HepG2 (cell line): ENCODE measurements around the gene CC2D1A. TPM values are rescaled to one million over a fixed set of nuclear protein-coding genes. Genes with fewer than 3 reads are reported as not detected.

Experiments
- ATAC-seq: fragments of 200-7000 bp; cut with Tn5 transposase; 3 replicates; pipeline ENCODE4 v1.9.1; 2020; ENCODE audit warnings: mild to moderate bottlenecking, moderate library complexity
- BruUV-seq: library from RNA; stranded (reverse); fragments of 400-500 nt; replicated peaks from 2 replicates; lab custom pipeline; 2021; lab: Mats Ljungman, UMichigan
- CTCF ChIA-PET: fragments of 300-600 bp; formaldehyde crosslinking; extraction: SDS; loops from one replicate; lab custom pipeline; 2021; ENCODE audit warnings: low total read pairs, inconsistent platforms, low intra/inter-chr PET ratio; lab: Yijun Ruan, JAX
- POLR2A ChIA-PET: fragments of 350-600 bp; sonication (Branson Sonifier 250); formaldehyde crosslinking; loops from one replicate; lab custom pipeline; 2020; ENCODE audit warnings: antibody characterized with exemption, inconsistent platforms; lab: Yijun Ruan, JAX
- DNase-seq: peaks from one replicate; pipeline ENCODE4 v3.0.0-alpha.2; 2015; ENCODE audit warnings: low spot score
- FAIRE-seq: peaks from 3 replicates; lab custom pipeline; 2011; peaks lifted over from hg19 to GRCh38; lab: Jason Lieb, UNC
- H2AFZ ChIP-seq: one replicate; pipeline ENCODE4 v1.6.1; 2011; ENCODE audit warnings: low read length, inconsistent platforms
- H3K27ac ChIP-seq: fragments of 300-600 bp; 3 replicates; pipeline ENCODE4 v1.8.0; 2011; ENCODE audit warnings: mixed run types, mild to moderate bottlenecking, mixed read lengths, low read length, inconsistent platforms; ENCODE audit not compliant: insufficient read depth; ENCODE audit errors: extremely low read length
- H3K27me3 ChIP-seq, 2 experiments: fragments of 200-600 bp in 1 of 2; 2 replicates in 1 of 2; 3 replicates in 1 of 2; pipeline versions ENCODE4 v1.6.0 to v1.8.0; 2011; ENCODE audit warnings: low read length in 2 of 2, mild to moderate bottlenecking in 2 of 2, moderate library complexity in 2 of 2, inconsistent platforms in 1 of 2; ENCODE audit not compliant: insufficient read depth in 2 of 2, control insufficient read depth in 1 of 2
- H3K36me3 ChIP-seq, 2 experiments: fragments of 200-600 bp in 1 of 2; replicated peaks in 1 of 2; 2 replicates in 1 of 2; 3 replicates in 1 of 2; pipeline versions ENCODE4 v1.5.1 to v1.8.0; 2011; ENCODE audit warnings: low read length in 2 of 2, inconsistent platforms in 1 of 2; ENCODE audit not compliant: insufficient read depth in 2 of 2, control insufficient read depth in 1 of 2
- H3K4me1 ChIP-seq: 2 replicates; pipeline ENCODE4 v1.5.1; 2012; ENCODE audit warnings: low read length, inconsistent platforms; ENCODE audit not compliant: insufficient read depth
- H3K4me2 ChIP-seq: 2 replicates; pipeline ENCODE4 v1.6.0; 2011; ENCODE audit warnings: low read depth, low read length, inconsistent platforms
- H3K4me3 ChIP-seq, 3 experiments: fragments of 200-600 bp in 1 of 3; sonication (generic), shearing (Covaris generic) in 1 of 3; replicated peaks in 1 of 3; 2 replicates each; pipeline ENCODE4 v1.5.1; 2011 to 2016; ENCODE audit warnings: low read length in 3 of 3, inconsistent platforms in 2 of 3, low read depth in 2 of 3, mild to moderate bottlenecking in 2 of 3, control low read depth in 1 of 3, mixed read lengths in 1 of 3; ENCODE audit not compliant: insufficient read depth in 1 of 3
- H3K79me2 ChIP-seq: one replicate; pipeline ENCODE4 v1.6.1; 2011; ENCODE audit warnings: low read length, inconsistent platforms; ENCODE audit not compliant: insufficient read depth
- H3K9ac ChIP-seq: 2 replicates; pipeline ENCODE4 v1.6.0; 2011; ENCODE audit warnings: mild to moderate bottlenecking, low read depth, low read length, inconsistent platforms; ENCODE audit not compliant: insufficient read depth
- H3K9me3 ChIP-seq: 2 replicates; pipeline ENCODE4 v1.5.1; 2012; ENCODE audit warnings: mild to moderate bottlenecking, low read length
- H4K20me1 ChIP-seq: 2 replicates; pipeline ENCODE4 v1.6.0; 2011; ENCODE audit warnings: inconsistent platforms, mild to moderate bottlenecking, low read length, moderate library complexity; ENCODE audit not compliant: insufficient read depth
- AKAP8 ChIP-seq: sonication (generic); formaldehyde crosslinking; IDR thresholded peaks from 2 replicates; pipeline ENCODE4 v1.5.1; 2020; ENCODE audit warnings: mild to moderate bottlenecking, missing genetic modification reagents
- HIVEP1 ChIP-seq: sonication (generic); formaldehyde crosslinking; IDR thresholded peaks from 2 replicates; pipeline ENCODE4 v1.4.0; 2020; ENCODE audit warnings: mild to moderate bottlenecking, missing genetic modification reagents
- MBNL3 ChIP-seq: fragments of 250-450 bp; sonication (Bioruptor Pico); conservative IDR thresholded peaks from 2 replicates; pipeline ENCODE4 v1.8.0; 2022; ENCODE audit warnings: mild to moderate bottlenecking, inconsistent platforms
- RARA ChIP-seq: IDR thresholded peaks from 2 replicates; pipeline ENCODE4 v1.6.1; 2016; ENCODE audit warnings: missing genetic modification reagents, missing compliant biosample characterization
- ZBTB8A ChIP-seq: sonication (generic); formaldehyde crosslinking; IDR thresholded peaks from 2 replicates; pipeline ENCODE4 v1.4.0; 2020; ENCODE audit warnings: mild to moderate bottlenecking, low read depth, missing genetic modification reagents, borderline replicate concordance
- ZNF496 ChIP-seq: sonication (generic); formaldehyde crosslinking; IDR thresholded peaks from 2 replicates; pipeline ENCODE4 v1.8.1; 2023; ENCODE audit warnings: mild to moderate bottlenecking, moderate library complexity, missing genetic modification reagents; ENCODE audit not compliant: insufficient replicate concordance
- ZNF557 ChIP-seq: sonication (generic); formaldehyde crosslinking; IDR thresholded peaks from 2 replicates; pipeline ENCODE4 v1.4.0; 2020; ENCODE audit warnings: missing genetic modification reagents
- ZNF558 ChIP-seq: sonication (generic); formaldehyde crosslinking; IDR thresholded peaks from 2 replicates; pipeline ENCODE4 v1.9.0; 2022; ENCODE audit warnings: mild to moderate bottlenecking, missing genetic modification reagents, borderline replicate concordance
- WGBS: methylation state at CpG from one replicate; pipeline ENCODE4 v1.1.6; 2017; ENCODE audit warnings: low lambda C conversion rate; 5-methylcytosine and 5-hydroxymethylcytosine counted together
- in situ Hi-C: cut with HindIII; loops from 2 replicates; pipeline ENCODE4 v1.10.0; 2017; ENCODE audit warnings: low pct_unique_long_range_greater_than_20kb; ENCODE audit not compliant: extremely low pct_ligation_motif_present
- intact Hi-C: fragments of 100-400 bp; cut with micrococcal nuclease; formaldehyde crosslinking; loops from one replicate; pipeline ENCODE4 v1.10.0; 2022; ENCODE audit not compliant: unreplicated experiment
- polyA plus RNA-seq, 8 experiments: library from polyadenylated mRNA; depleted of rRNA in 3 of 8; stranded (reverse) in 7 of 8; unstranded in 1 of 8; fragments of >200 nt; fragmentation: Illumina TruSeq in 4 of 8; extraction: Trizol in 4 of 8; gene quantifications; 2 replicates each; pipeline versions ENCODE4 v1.2.1 to v1.2.3, GENCODE V29; 2011 to 2016; ENCODE audit warnings: low read depth in 4 of 8, missing spikeins in 1 of 8, mixed read lengths in 1 of 8; ENCODE audit not compliant: insufficient read depth in 1 of 8
- total RNA-seq, 5 experiments: library from RNA; depleted of rRNA; stranded (reverse); fragments of >200 nt; fragmentation: Illumina TruSeq; extraction: Trizol; gene quantifications; 2 replicates each; pipeline ENCODE4 v1.2.3, GENCODE V29; 2016; ENCODE audit warnings: low read depth in 1 of 5
- TF ChIP-seq, protein P1 (sequence below): sonication (generic); formaldehyde crosslinking; conservative IDR thresholded peaks from 2 replicates; pipeline ENCODE4 v1.5.0; 2020; ENCODE audit warnings: missing genetic modification reagents

CC2D1A gene
- total and polyA plus RNA-seq, 2 of the 13 experiments (the other 11 are each of a cell fraction or from before 2014, with no cell fraction given): 9.7 to 11.5 TPM

DNA sequence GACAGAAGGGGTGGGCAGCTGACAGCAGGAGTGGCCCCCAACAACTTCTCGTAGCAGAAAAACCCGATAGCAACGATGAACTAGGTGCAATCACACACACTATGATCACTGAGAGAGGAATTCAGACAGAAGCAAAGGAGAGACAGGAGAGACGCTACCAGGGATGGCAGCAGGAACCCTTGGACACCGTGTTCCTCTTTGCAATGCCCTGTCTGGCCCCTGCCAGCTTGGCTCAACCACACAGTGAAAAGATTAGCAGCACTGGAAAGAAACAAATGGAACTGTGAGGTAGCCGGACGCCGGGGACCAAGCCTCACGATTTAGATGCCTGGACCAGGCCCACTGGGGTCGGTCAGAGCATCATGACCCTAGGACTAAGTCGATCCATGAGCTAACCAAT lies 69.9 kb downstream of the CC2D1A start (continued):
- TF ChIP-seq, protein P1, sequence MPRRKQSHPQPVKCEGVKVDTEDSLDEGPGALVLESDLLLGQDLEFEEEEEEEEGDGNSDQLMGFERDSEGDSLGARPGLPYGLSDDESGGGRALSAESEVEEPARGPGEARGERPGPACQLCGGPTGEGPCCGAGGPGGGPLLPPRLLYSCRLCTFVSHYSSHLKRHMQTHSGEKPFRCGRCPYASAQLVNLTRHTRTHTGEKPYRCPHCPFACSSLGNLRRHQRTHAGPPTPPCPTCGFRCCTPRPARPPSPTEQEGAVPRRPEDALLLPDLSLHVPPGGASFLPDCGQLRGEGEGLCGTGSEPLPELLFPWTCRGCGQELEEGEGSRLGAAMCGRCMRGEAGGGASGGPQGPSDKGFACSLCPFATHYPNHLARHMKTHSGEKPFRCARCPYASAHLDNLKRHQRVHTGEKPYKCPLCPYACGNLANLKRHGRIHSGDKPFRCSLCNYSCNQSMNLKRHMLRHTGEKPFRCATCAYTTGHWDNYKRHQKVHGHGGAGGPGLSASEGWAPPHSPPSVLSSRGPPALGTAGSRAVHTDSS (CRISPR knock-in tag): no peak
- TF ChIP-seq RARA (no peak), ZNF557 (no peak), MBNL3 (CRISPR knock-in tag) (no peak), HIVEP1 (CRISPR knock-in tag) (no peak)

DNA sequence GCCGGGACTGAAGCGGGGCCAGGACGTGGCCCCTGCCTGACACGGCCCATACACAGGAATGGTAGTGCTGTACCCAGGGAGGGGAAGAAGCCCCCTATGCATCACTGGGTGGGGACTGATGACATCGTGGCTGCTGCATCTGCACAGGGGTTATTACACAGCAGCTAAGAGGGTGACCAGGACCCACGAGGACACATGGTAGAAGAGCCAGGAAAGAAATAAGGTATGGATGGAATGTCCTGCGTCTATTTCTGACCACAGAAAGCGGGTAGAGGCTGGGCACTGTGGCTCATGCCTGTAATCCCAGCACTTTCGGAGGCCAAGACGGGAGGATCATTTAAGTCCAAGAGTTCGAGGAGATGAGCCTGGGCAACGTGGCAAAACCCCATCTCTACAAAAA lies 70.4 kb downstream of the CC2D1A start:
- no peak overlapping the region for H3K4me2 ChIP-seq
- intact Hi-C loops (no loop called here), in situ Hi-C loops (no loop called here)
- H3K36me3 ChIP-seq: peaks cover 8 to 22% of the 10 kb centered on the region in 2 experiments; a peak in 4 of 5 replicates
- no peak overlapping the region for H2AFZ ChIP-seq
- no peaks in the 10 kb centered on the region for H3K9me3 ChIP-seq
- WGBS: 97% methylated on average over 12 of the region's 12 CpGs
- H3K79me2 ChIP-seq: no peaks in the 10 kb centered on the region
- H3K27me3 ChIP-seq: no peaks in the 10 kb centered on the region
- no peak for TF ChIP-seq ZNF558 (CRISPR knock-in tag)
- TF ChIP-seq ZBTB8A (CRISPR knock-in tag): no peak
- TF ChIP-seq ZNF496 (CRISPR knock-in tag): no peak
- no peak for TF ChIP-seq AKAP8 (CRISPR knock-in tag)
- H3K4me1 ChIP-seq: no peaks in the 10 kb centered on the region
- BruUV-seq: no TSS peak
- ChIA-PET POLR2A (no interaction called here), CTCF (no interaction called here)
- FAIRE-seq (no peak), DNase-seq (no peak), ATAC-seq (no peak)
- no peak overlapping the region for H3K27ac ChIP-seq
- H4K20me1 ChIP-seq: no peaks in the 10 kb centered on the region
- H3K4me3 ChIP-seq: no peak overlapping the region
- no peak overlapping the region for H3K9ac ChIP-seq
